SH-SY5Y (cell line): ENCODE results near the gene GPX1.

ENCODE experiments used
- GATA2 ChIP-seq: IDR thresholded peaks from 2 replicates; pipeline ENCODE4 v1.6.1; 2011; ENCODE audit warnings: mild to moderate bottlenecking, low read depth, low read length
- GATA3 ChIP-seq: IDR thresholded peaks from 2 replicates; pipeline ENCODE4 v1.6.1; 2011; ENCODE audit warnings: low read depth, mild to moderate bottlenecking, low read length, moderate library complexity

- TF ChIP-seq GATA3 (no peak), GATA2 (no peak)
These were observed 43.6 kb upstream of the GPX1 start for GRCh38 chr3:49401766-49402165.
